ENCODE data around the gene CARD18. TPM values are rescaled to one million over a fixed set of nuclear protein-coding genes. Genes with fewer than 3 reads are reported as not detected.
"Not testable (repeated sequence)": the region's sequence is repeated elsewhere in the genome, so short reads cannot be mapped to it uniquely, and the experiment has no call there.

Gene CARD18
- total RNA-seq, 1 experiment from 2014 or later = 8.1 TPM

- H3K27me3 ChIP-seq (ENCODE audit: control insufficient read depth, insufficient read depth, low read length) = no peaks in the 10 kb centered on the region
- H3K36me3 ChIP-seq (ENCODE audit: control insufficient read depth, insufficient read depth, low read length) = no peaks in the 10 kb centered on the region
- ATAC-seq = no peak
- no peak for DNase-seq (ENCODE audit: low read depth, low spot score)
- H3K9me3 ChIP-seq (ENCODE audit: control insufficient read depth, insufficient read depth, low read depth, low read length) = no peaks in the 10 kb centered on the region
- intact Hi-C loops (cut with micrococcal nuclease; ENCODE audit: unreplicated experiment) = no loop called here
- TF ChIP-seq TCF7L2 (IDR thresholded peaks at IDR 0.05; ENCODE audit: low read depth, low read length) (no peak), SIN3A (IDR thresholded peaks at IDR 0.05; ENCODE audit: borderline replicate concordance, insufficient read depth, low read depth, low read length) (no peak), CTCF (IDR thresholded peaks at IDR 0.05) (no peak), POLR2AphosphoS5 (IDR thresholded peaks at IDR 0.05; ENCODE audit: low read depth, low read length) (no peak), REST (IDR thresholded peaks at IDR 0.05; ENCODE audit: insufficient read depth in 1 of 2, low read depth in 2 of 2, low read length in 1 of 2) (no peak)
- H3K27ac ChIP-seq (ENCODE audit: low read length) = no peak overlapping the region
- CTCF ChIA-PET = interaction anchor here (0.7 kb wide), 1 partner anchor 44 kb away, joined by 3 read pairs; no protein-coding TSS in a partner anchor
- H3K4me1 ChIP-seq (ENCODE audit: control insufficient read depth, insufficient read depth, low read length) = no peaks in the 10 kb centered on the region
- in situ Hi-C loops (cut with HindIII; ENCODE audit: low pct_unique_long_range_greater_than_20kb, low sequenced_read_pairs) = no loop called here
- POLR2A ChIA-PET = no interaction called here
- no peak overlapping the region for H3K4me3 ChIP-seq (ENCODE audit: low read depth in 2 of 2, low read length in 2 of 2)
- no TSS peak for BruUV-seq (replicated peaks)
Observed at GRCh38 chr11:105103336-105103735, 36.2 kb downstream of the CARD18 start.

- intact Hi-C loops (cut with micrococcal nuclease; ENCODE audit: unreplicated experiment); POLR2A ChIA-PET; ATAC-seq; H3K27ac ChIP-seq (ENCODE audit: low read length); H3K36me3 ChIP-seq (ENCODE audit: control insufficient read depth, insufficient read depth, low read length); BruUV-seq (replicated peaks); H3K9me3 ChIP-seq (ENCODE audit: control insufficient read depth, insufficient read depth, low read depth, low read length); DNase-seq (ENCODE audit: low read depth, low spot score); H3K4me1 ChIP-seq (ENCODE audit: control insufficient read depth, insufficient read depth, low read length); CTCF ChIA-PET; H3K4me3 ChIP-seq (ENCODE audit: low read depth in 2 of 2, low read length in 2 of 2); H3K27me3 ChIP-seq (ENCODE audit: control insufficient read depth, insufficient read depth, low read length); in situ Hi-C loops (cut with HindIII; ENCODE audit: low pct_unique_long_range_greater_than_20kb, low sequenced_read_pairs): not testable (repeated sequence)
Observed at GRCh38 chr11:105102079-105102581, 37.4 kb downstream of the CARD18 start.

- ATAC-seq (no peak), DNase-seq (ENCODE audit: low read depth, low spot score) (no peak)
- no peak overlapping the region for H3K27ac ChIP-seq (ENCODE audit: low read length)
- CTCF ChIA-PET = no interaction called here
- TF ChIP-seq CTCF (IDR thresholded peaks at IDR 0.05) = no peak
- no peak for TF ChIP-seq POLR2AphosphoS5 (IDR thresholded peaks at IDR 0.05; ENCODE audit: low read depth, low read length)
- TF ChIP-seq SIN3A (IDR thresholded peaks at IDR 0.05; ENCODE audit: borderline replicate concordance, insufficient read depth, low read depth, low read length) = no peak
- no peak for TF ChIP-seq REST (IDR thresholded peaks at IDR 0.05; ENCODE audit: insufficient read depth in 1 of 2, low read depth in 2 of 2, low read length in 1 of 2)
- TF ChIP-seq TCF7L2 (IDR thresholded peaks at IDR 0.05; ENCODE audit: low read depth, low read length) = no peak
- H3K27me3 ChIP-seq (ENCODE audit: control insufficient read depth, insufficient read depth, low read length) = no peaks in the 10 kb centered on the region
- H3K36me3 ChIP-seq (ENCODE audit: control insufficient read depth, insufficient read depth, low read length) = no peaks in the 10 kb centered on the region
- intact Hi-C loops (cut with micrococcal nuclease; ENCODE audit: unreplicated experiment) = no loop called here
- no peak overlapping the region for H3K4me3 ChIP-seq (ENCODE audit: low read depth in 2 of 2, low read length in 2 of 2)
- H3K4me1 ChIP-seq (ENCODE audit: control insufficient read depth, insufficient read depth, low read length) = no peaks in the 10 kb centered on the region
- no TSS peak for BruUV-seq (replicated peaks)
- in situ Hi-C loops (cut with HindIII; ENCODE audit: low pct_unique_long_range_greater_than_20kb, low sequenced_read_pairs) = no loop called here
- H3K9me3 ChIP-seq (ENCODE audit: control insufficient read depth, insufficient read depth, low read depth, low read length) = no peaks in the 10 kb centered on the region
- POLR2A ChIA-PET = no interaction called here
Observed at GRCh38 chr11:105100981-105101630, 38.5 kb downstream of the CARD18 start.

All from Panc1 (cell line).